Omental fat pad (tissue), 4 donors: ENCODE measurements around the gene TMEM258. TPM values are rescaled to one million over a fixed set of nuclear protein-coding genes. Genes with fewer than 3 reads are reported as not detected.

Source experiments
- ATAC-seq: fragments of 150-250 bp; one replicate; pipeline ENCODE4 v1.9.1; 2016; ENCODE audit warnings: mild to moderate bottlenecking, moderate library complexity; ENCODE audit not compliant: low FRiP score
- DNase-seq: peaks from one replicate; pipeline ENCODE4 v3.0.0-alpha.2; 2019; ENCODE audit warnings: low spot score
- CTCF ChIP-seq, 3 donors: fragments of 450-650 bp; IDR thresholded peaks; one replicate each; pipeline ENCODE4 v1.5.1; 2016 to 2017; ENCODE audit warnings: antibody characterized with exemption in 3 of 3, mild to moderate bottlenecking in 3 of 3, moderate library complexity in 2 of 3
- total RNA-seq, 4 donors: library from RNA; depleted of rRNA; stranded (reverse); fragments of >200 nt; gene quantifications; one replicate each; pipeline ENCODE4 v1.1.0, GENCODE V29; 2016

Gene TMEM258
- total RNA-seq, 4 donors from 2014 or later: 27.9 to 52.6 (median 43.4) TPM

GRCh38 chr11:61739966-61740365, 52.4 kb downstream of the TMEM258 start:
- TF ChIP-seq CTCF (IDR thresholded peaks at IDR 0.05): no peak
- no peak for DNase-seq

GRCh38 chr11:61739413-61739812, 53.0 kb downstream of the TMEM258 start:
- DNase-seq (no peak), ATAC-seq (no peak)
- no peak for TF ChIP-seq CTCF (IDR thresholded peaks at IDR 0.05)

More at GRCh38 chr11:61739966-61740365, 52.4 kb downstream of the TMEM258 start:
- no peak for ATAC-seq

Other genes with a start within 250 kb of the TMEM258 start
- gene SYT7, start 211.5 kb downstream of the TMEM258 start, total RNA-seq: 1 to 10 TPM; 1.6 to 6.6 (median 4.4) TPM
- 1 to 10 TPM; 1.4 to 4.6 (median 2.8) TPM for gene DAGLA, start 112.2 kb downstream of the TMEM258 start, total RNA-seq
- 10 to 100 TPM in 3 of 4 donors, under 1 TPM in 1; 0.16 to 55.1 (median 29.5) TPM for gene MYRF, start 40.0 kb downstream of the TMEM258 start, total RNA-seq
- 1 to 10 TPM; 4.7 to 8.9 (median 6.7) TPM for gene FEN1, start 312 bp upstream of the TMEM258 start, total RNA-seq
- gene FADS1, start 24.4 kb upstream of the TMEM258 start, total RNA-seq: 10 to 100 TPM; 20.1 to 49.1 (median 22.0) TPM
- gene FADS2, start 35.7 kb upstream of the TMEM258 start, total RNA-seq: 10 to 100 TPM in 3 of 4 donors, 1 to 10 TPM in 1; 7.8 to 40.1 (median 16.2) TPM
- gene FADS3, start 98.9 kb upstream of the TMEM258 start, total RNA-seq: 100 to 1,000 TPM; 111 to 285 (median 246) TPM
- gene RAB3IL1, start 125.0 kb upstream of the TMEM258 start, total RNA-seq: 10 to 100 TPM; 18.5 to 37.8 (median 25.4) TPM
- 10 to 100 TPM in 3 of 4 donors, 1 to 10 TPM in 1; 5.8 to 17.0 (median 12.0) TPM for gene BEST1, start 157.8 kb upstream of the TMEM258 start, total RNA-seq
- gene FTH1, start 175.0 kb upstream of the TMEM258 start, total RNA-seq: 1,000 to 10,000 TPM; 3,477 to 7,075 (median 4,643) TPM